M059J (cell line): ENCODE results near the gene HSPA6. TPM values are rescaled to one million over a fixed set of nuclear protein-coding genes. Genes with fewer than 3 reads are reported as not detected.
"Not testable (repeated sequence)": the region's sequence is repeated elsewhere in the genome, so short reads cannot be mapped to it uniquely, and the experiment has no call there.

Experiments used
- DNase-seq: peaks from one replicate; pipeline ENCODE4 v3.0.0-alpha.2; 2012; ENCODE audit warnings: low read depth
- total RNA-seq: library from RNA; depleted of rRNA; stranded (reverse); fragments of >200 nt; shearing (Covaris generic); gene quantifications from 2 replicates; pipeline ENCODE4 v1.2.3, GENCODE V29; 2014

The HSPA6 gene
- total RNA-seq, 1 experiment from 2014 or later: 0.44 TPM

- no peak for DNase-seq
Measured at GRCh38 chr1:161503394-161503748, 21.0 kb upstream of the HSPA6 start.

- DNase-seq: no peak
Measured at GRCh38 chr1:161505686-161506085, 18.7 kb upstream of the HSPA6 start.

- DNase-seq: peak; percentile 32
Measured at GRCh38 chr1:161506336-161507223, 17.8 kb upstream of the HSPA6 start.

DNA sequence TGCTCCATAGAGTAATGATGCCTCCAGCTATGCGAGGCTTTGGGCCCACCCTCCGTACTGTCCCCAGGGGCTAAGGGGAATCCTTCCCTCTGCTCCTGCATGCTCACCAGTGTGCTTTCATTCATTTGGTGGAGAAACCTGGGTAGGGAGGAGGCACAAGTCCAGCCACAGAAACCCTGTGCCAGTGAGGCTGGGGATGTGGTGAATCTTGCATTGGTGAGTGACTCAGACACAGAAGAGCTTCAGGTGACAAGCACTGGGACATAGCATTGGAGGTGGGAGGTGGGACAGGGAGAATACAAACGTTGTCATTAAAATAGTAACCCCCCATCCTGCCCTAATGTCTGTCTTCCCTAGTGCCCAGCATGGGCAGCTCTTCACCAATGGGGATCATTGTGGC lies 13.9 kb upstream of the HSPA6 start:
- DNase-seq: no peak

DNA sequence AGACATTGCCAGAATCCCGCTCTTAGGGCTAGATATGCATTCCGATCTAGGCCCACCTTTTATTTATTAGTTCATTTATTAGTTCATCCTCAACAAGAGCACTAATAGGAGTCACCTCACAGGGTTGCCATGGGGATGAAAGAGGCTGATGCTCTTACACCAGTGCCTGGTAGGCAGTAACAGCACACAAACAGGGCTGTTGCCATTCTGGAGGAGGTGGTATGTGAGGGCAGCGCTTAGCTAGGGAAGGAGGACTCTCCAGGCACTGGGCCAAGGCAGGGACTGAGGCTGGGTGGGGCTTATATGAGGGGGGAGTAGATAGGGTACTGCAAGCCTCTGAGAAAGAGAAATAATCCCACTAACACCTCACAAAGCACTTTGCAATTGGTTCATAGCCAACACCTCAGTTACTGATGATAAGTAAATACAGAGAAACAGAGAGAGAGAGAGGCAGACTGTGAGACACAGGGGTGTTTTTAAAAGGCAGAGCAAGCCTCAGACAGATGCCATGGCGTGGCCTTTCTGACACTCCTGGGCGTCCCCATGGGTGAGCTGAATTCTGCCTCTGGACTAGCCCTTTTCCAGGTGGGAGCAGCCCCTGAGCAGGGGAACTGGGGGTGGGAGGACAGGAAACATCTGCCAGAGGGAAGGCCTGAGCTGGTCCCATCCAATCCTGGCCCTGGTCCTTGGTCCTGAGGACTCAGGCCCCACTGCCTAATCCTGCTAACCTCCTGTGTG lies 13.2 kb upstream of the HSPA6 start:
- no peak for DNase-seq

GRCh38 chr1:161511756-161512060 lies 12.6 kb upstream of the HSPA6 start:
- DNase-seq: no peak

DNA sequence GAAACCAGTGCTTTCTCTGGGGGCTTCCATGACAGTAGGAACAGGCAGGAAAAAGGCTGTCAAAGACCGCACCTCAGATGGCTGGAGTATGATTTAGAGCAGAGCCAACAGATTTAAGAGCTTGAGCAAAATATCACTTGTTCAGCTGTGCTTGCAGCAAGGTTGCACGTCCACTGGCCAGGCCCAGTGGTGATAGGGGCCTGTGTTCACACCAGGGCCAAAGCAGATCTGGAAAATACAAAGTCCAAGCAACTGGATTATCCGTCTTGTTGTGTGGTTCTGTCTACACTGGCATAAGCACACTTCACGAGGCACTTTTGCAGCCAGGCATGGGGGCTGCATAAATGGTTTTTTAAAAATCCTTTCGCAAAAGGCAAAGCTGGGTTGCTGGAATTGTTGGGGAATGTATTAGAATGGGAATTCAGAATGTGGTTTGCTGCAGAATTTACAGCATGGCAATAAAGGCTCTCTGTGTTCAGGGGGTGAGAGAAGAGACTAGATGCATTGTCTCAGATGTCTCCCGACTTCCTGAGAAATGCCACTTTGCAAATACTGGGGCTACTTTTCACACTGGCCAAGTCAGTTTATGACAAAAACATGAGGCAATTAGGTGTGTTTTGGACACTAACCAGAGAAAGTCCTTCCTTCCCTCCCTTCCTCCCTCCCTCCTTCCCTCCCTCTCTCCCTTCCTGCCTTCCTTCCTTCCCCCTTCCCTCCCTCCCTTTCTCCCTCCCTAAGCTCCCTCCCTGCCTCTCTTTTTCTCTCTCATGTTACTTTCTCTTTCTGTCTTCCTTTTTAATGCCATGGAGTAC lies 11.5 kb upstream of the HSPA6 start:
- DNase-seq: not testable (repeated sequence)

GRCh38 chr1:161513448-161513780 lies 10.9 kb upstream of the HSPA6 start:
- not testable (repeated sequence) for DNase-seq

DNA sequence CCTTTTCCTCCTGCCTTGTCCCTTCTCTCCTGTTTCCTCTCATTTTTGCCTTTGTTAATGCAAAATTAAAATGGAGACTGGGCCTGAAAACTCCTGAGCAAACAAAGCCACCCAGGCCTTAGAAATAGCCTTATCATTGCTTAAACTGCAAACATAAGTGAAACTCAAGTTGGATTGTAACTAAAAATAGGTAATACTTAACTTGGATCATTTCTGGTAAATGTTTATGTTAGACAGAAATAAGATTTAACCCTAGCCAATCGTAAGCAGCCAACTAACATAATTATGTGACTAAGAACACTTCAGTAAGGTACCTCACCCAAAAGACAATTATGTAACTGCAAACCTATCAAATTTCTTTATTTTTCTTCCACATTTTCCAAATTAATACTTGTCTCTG lies 10.4 kb upstream of the HSPA6 start:
- peak; percentile 55 for DNase-seq

GRCh38 chr1:161523041-161523816 lies 1.1 kb upstream of the HSPA6 start:
- DNase-seq: not testable (repeated sequence)

DNA sequence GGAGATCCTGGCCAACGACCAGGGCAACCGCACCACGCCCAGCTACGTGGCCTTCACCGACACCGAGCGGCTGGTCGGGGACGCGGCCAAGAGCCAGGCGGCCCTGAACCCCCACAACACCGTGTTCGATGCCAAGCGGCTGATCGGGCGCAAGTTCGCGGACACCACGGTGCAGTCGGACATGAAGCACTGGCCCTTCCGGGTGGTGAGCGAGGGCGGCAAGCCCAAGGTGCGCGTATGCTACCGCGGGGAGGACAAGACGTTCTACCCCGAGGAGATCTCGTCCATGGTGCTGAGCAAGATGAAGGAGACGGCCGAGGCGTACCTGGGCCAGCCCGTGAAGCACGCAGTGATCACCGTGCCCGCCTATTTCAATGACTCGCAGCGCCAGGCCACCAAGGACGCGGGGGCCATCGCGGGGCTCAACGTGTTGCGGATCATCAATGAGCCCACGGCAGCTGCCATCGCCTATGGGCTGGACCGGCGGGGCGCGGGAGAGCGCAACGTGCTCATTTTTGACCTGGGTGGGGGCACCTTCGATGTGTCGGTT lies 477 bp downstream of the HSPA6 start:
- DNase-seq: not testable (repeated sequence)

GRCh38 chr1:161525321-161525720 lies 981 bp downstream of the HSPA6 start:
- not testable (repeated sequence) for DNase-seq

DNA sequence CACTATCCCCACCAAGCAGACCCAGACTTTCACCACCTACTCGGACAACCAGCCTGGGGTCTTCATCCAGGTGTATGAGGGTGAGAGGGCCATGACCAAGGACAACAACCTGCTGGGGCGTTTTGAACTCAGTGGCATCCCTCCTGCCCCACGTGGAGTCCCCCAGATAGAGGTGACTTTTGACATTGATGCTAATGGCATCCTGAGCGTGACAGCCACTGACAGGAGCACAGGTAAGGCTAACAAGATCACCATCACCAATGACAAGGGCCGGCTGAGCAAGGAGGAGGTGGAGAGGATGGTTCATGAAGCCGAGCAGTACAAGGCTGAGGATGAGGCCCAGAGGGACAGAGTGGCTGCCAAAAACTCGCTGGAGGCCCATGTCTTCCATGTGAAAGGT lies 1.6 kb downstream of the HSPA6 start:
- not testable (repeated sequence) for DNase-seq

DNA sequence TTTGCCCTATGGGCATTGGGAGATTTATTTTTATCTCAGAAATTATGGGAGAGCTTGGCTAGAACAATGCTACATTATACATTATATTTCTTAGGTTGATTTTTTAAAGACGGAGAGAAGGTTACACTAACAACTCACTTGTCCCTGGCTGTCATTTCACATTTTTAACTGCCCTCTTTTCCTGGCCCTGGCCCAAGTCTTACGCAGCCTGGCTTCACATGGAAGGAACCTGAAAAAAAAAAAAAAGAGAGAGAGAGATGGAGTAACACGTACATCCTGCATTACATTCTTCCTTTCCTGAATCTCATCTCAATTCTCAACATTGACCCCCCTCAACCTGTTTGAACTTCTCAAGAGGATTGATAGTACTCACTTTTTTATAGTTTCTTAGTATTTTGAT lies 4.2 kb downstream of the HSPA6 start:
- not testable (repeated sequence) for DNase-seq

GRCh38 chr1:161529463-161530104 lies 5.2 kb downstream of the HSPA6 start:
- peak; percentile 38 for DNase-seq

DNA sequence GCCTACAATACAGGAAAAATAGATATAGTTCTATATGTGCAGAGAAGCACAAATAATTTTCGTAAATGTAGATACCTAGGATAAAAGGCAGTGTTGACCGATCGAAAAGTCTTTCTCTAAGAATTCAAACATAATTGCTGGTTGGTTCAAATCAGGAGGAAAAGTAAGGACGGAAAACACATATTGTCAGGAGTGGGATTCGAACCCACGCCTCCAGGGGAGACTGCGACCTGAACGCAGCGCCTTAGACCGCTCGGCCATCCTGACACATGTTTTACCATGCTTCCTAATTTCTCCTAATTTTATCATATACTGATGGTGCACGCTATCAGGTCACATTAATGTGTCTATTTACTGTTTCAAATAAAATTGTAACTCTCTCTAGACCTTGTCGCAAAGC lies 5.8 kb downstream of the HSPA6 start:
- DNase-seq: peak; percentile 73

DNA sequence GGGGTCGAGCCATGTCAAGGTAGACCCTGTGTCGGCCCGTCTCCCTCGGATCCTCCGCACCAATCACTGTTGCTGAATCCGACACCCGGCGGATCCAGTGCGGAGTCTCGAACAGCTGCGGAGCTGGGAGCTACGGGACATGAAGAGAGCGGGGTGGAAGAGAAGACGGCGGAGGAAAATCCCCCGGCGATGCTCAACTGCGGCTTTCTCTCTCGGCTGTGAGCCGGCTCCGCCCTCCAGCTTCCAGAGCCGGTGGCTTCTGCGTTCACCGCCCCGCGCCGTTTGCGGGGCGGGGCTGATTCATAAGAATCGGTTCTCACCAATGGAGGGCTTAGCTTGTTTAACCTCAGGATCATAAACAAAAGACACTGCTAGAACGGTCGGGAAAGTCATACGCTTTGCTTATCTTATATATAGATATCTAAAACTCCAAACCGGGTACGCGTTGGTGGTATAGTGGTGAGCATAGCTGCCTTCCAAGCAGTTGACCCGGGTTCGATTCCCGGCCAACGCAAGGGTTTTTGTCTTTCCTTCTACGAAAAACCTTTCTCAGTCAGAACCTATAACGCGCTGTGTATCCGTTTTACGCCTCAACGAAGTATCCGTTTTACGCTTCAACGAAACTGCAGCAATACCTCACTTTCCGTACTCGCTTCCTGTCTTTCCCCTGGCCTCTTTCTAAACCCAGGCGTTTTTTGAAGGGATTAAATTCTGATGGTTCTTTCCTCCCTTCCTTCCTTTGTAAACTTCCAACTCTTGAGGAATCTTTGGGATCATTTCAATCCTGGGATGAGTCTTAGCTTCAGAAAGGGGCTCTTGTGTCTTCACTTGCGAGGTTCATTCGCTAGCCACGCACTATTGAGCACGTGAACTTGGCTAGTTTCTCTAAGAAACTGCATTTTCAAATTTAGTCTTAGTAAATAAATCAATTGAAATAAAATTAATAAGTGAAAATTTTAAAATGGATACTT lies 6.6 kb downstream of the HSPA6 start:
- peak; percentile 96 for DNase-seq

- no peak for DNase-seq
Measured at GRCh38 chr1:161531986-161532643, 7.8 kb downstream of the HSPA6 start.
